IMR-90 (cell line): Measurements from ENCODE around the gene BMP8A. TPM values are rescaled to one million over a fixed set of nuclear protein-coding genes. Genes with fewer than 3 reads are reported as not detected.
"Not testable (repeated sequence)": the region's sequence is repeated elsewhere in the genome, so short reads cannot be mapped to it uniquely, and the experiment has no call there.

Experiments used
- ATAC-seq: fragments of 200-7000 bp; cut with Tn5 transposase; 2 replicates; pipeline ENCODE4 v1.9.1; 2020; ENCODE audit warnings: low read depth, mild to moderate bottlenecking, moderate library complexity
- BruUV-seq: library from RNA; stranded (reverse); fragments of 400-500 nt; replicated peaks from 2 replicates; lab custom pipeline; 2021; lab: Mats Ljungman, UMichigan
- CTCF ChIA-PET: fragments of 300-600 bp; formaldehyde crosslinking; extraction: SDS; loops from one replicate; lab custom pipeline; 2021; ENCODE audit warnings: antibody characterized with exemption; lab: Yijun Ruan, JAX
- POLR2A ChIA-PET: fragments of 300-600 bp; sonication (Branson Sonifier 250); formaldehyde crosslinking; loops from one replicate; lab custom pipeline; 2022; ENCODE audit warnings: antibody characterized with exemption; ENCODE audit not compliant: unreplicated experiment; lab: Charles Lee
- DNase-seq: peaks from one replicate; pipeline ENCODE4 v3.0.0; 2013
- H2AFZ ChIP-seq: replicated peaks from 2 replicates; pipeline ENCODE3; 2013; ENCODE audit warnings: low read length, mild to moderate bottlenecking; ENCODE audit not compliant: poor library complexity
- H2AK5ac ChIP-seq: 2 replicates; pipeline ENCODE4 v1.6.1; 2013; ENCODE audit warnings: low read depth, low read length, inconsistent platforms
- H2AK9ac ChIP-seq: replicated peaks from 2 replicates; pipeline ENCODE3; 2013; ENCODE audit warnings: mild to moderate bottlenecking, low read depth, low read length, moderate library complexity; ENCODE audit not compliant: poor library complexity
- H2BK120ac ChIP-seq: 2 replicates; pipeline ENCODE4 v1.6.1; 2013; ENCODE audit warnings: low read depth, low read length, inconsistent platforms
- H2BK15ac ChIP-seq: 3 replicates; pipeline ENCODE4 v1.6.1; 2013; ENCODE audit warnings: low read depth, low read length, inconsistent platforms
- H2BK20ac ChIP-seq: 2 replicates; pipeline ENCODE4 v1.6.1; 2013; ENCODE audit warnings: low read depth, mild to moderate bottlenecking, inconsistent platforms, low read length, moderate library complexity
- H2BK5ac ChIP-seq: 2 replicates; pipeline ENCODE4 v1.6.1; 2013; ENCODE audit warnings: mild to moderate bottlenecking, low read depth, low read length, inconsistent platforms; ENCODE audit not compliant: poor library complexity, severe bottlenecking
- H3K14ac ChIP-seq: replicated peaks from 2 replicates; pipeline ENCODE4 v1.6.1; 2013; ENCODE audit warnings: low read depth, low read length, inconsistent platforms
- H3K18ac ChIP-seq: 2 replicates; pipeline ENCODE4 v1.6.1; 2013; ENCODE audit warnings: low read depth, low read length, control low read depth
- H3K23ac ChIP-seq: 2 replicates; pipeline ENCODE4 v1.6.1; 2013; ENCODE audit warnings: low read depth, low read length, inconsistent platforms
- H3K27ac ChIP-seq: 2 replicates; pipeline ENCODE4 v1.5.1; 2013; ENCODE audit warnings: mild to moderate bottlenecking, control low read depth, low read length; ENCODE audit not compliant: insufficient read depth
- H3K27me3 ChIP-seq: 2 replicates; pipeline ENCODE4 v1.6.1; 2013; ENCODE audit warnings: low read length; ENCODE audit not compliant: control insufficient read depth, insufficient read depth
- H3K36me3 ChIP-seq: 2 replicates; pipeline ENCODE4 v1.6.1; 2013; ENCODE audit warnings: low read length, mixed read lengths; ENCODE audit not compliant: control insufficient read depth, insufficient read depth
- H3K4ac ChIP-seq: 2 replicates; pipeline ENCODE4 v1.6.1; 2013; ENCODE audit warnings: low read depth, low read length, inconsistent platforms
- H3K4me1 ChIP-seq: 2 replicates; pipeline ENCODE4 v1.6.1; 2013; ENCODE audit warnings: low read length, mixed read lengths; ENCODE audit not compliant: control insufficient read depth, insufficient read depth
- H3K4me2 ChIP-seq: 2 replicates; pipeline ENCODE4 v1.6.1; 2013; ENCODE audit warnings: low read depth, mild to moderate bottlenecking, control low read depth, low read length, moderate library complexity
- H3K4me3 ChIP-seq: 2 replicates; pipeline ENCODE4 v1.5.1; 2013; ENCODE audit warnings: low read depth, mild to moderate bottlenecking, control low read depth, low read length, moderate library complexity; ENCODE audit not compliant: insufficient read depth
- H3K56ac ChIP-seq: 2 replicates; pipeline ENCODE4 v1.6.1; 2013; ENCODE audit warnings: low read length, inconsistent platforms; ENCODE audit not compliant: insufficient read depth; ENCODE audit errors: extremely low read depth
- H3K79me1 ChIP-seq, 2 experiments: 2 replicates each; pipeline ENCODE4 v1.6.1; 2013; ENCODE audit warnings: low read length in 2 of 2, inconsistent platforms in 1 of 2, low read depth in 1 of 2
- H3K9ac ChIP-seq: 2 replicates; pipeline ENCODE4 v1.6.1; 2013; ENCODE audit warnings: low read depth, low read length, control low read depth
- H3K9me1 ChIP-seq: 2 replicates; pipeline ENCODE4 v1.6.1; 2013; ENCODE audit warnings: low read length, inconsistent platforms; ENCODE audit not compliant: insufficient read depth
- H3K9me3 ChIP-seq: 2 replicates; pipeline ENCODE4 v1.6.1; 2013; ENCODE audit warnings: low read length; ENCODE audit not compliant: control insufficient read depth, insufficient read depth
- H4K20me1 ChIP-seq: 2 replicates; pipeline ENCODE4 v1.6.1; 2013; ENCODE audit warnings: low read length, inconsistent platforms; ENCODE audit not compliant: insufficient read depth
- H4K5ac ChIP-seq: 2 replicates; pipeline ENCODE4 v1.6.1; 2013; ENCODE audit warnings: mild to moderate bottlenecking, low read depth, low read length, control low read depth
- H4K8ac ChIP-seq, 2 experiments: 2 replicates each; pipeline ENCODE4 v1.6.1; 2013; ENCODE audit warnings: low read depth in 2 of 2, low read length in 2 of 2, control low read depth in 1 of 2, inconsistent platforms in 1 of 2
- H4K91ac ChIP-seq: 2 replicates; pipeline ENCODE4 v1.6.1; 2013; ENCODE audit warnings: low read depth, low read length, inconsistent platforms; ENCODE audit not compliant: insufficient read depth
- CHD1 ChIP-seq: IDR thresholded peaks from 2 replicates; pipeline ENCODE4 v1.6.1; 2012; ENCODE audit warnings: low read depth, low read length, improper control_type of control experiment
- MAZ ChIP-seq: IDR thresholded peaks from 2 replicates; pipeline ENCODE4 v1.6.1; 2012; ENCODE audit warnings: low read depth, mild to moderate bottlenecking, low read length, improper control_type of control experiment, moderate library complexity, borderline replicate concordance
- WGBS, 2 experiments: methylation state at CpG; one replicate each; pipeline versions ENCODE4 v1.1.5 to v1.1.7; 2013; ENCODE audit warnings: missing lambda C conversion rate in 2 of 2; ENCODE audit not compliant: insufficient read length in 1 of 2; ENCODE audit errors: extremely low coverage in 2 of 2; 5-methylcytosine and 5-hydroxymethylcytosine counted together
- dilution Hi-C: fragments of 300-500 bp; cut with HindIII; formaldehyde crosslinking; loops from one replicate; pipeline ENCODE4 v1.14.3; 2018; ENCODE audit warnings: low sequenced_read_pairs; ENCODE audit not compliant: unreplicated experiment
- in situ Hi-C: fragments of 300-500 bp; cut with MboI; formaldehyde crosslinking; loops from 3 replicates; pipeline ENCODE4 v1.14.3; 2019; ENCODE audit warnings: low sequenced_read_pairs, inconsistent platforms, mixed read lengths
- intact Hi-C: fragments of 100-400 bp; cut with micrococcal nuclease; formaldehyde crosslinking; loops from 2 replicates; pipeline ENCODE4 v1.10.0; 2022
- polyA plus RNA-seq, 3 experiments: library from polyadenylated mRNA; depleted of rRNA; stranded (reverse); fragments of >200 nt; gene quantifications; 2 replicates each; pipeline ENCODE4 v1.2.3, GENCODE V29; 2012; ENCODE audit warnings: low replicate concordance in 1 of 3
- total RNA-seq: library from RNA; depleted of rRNA; stranded (reverse); fragments of >200 nt; gene quantifications from 2 replicates; pipeline ENCODE4 v1.2.3, GENCODE V29; 2012

The BMP8A gene
- total and polyA plus RNA-seq, 2 of the 4 experiments (the other 2 are of a cell fraction): not detected

GRCh38 chr1:39466413-39467107 is 24.9 kb upstream of the BMP8A start:
- peaks cover 62% of the 10 kb centered on the region for H3K36me3 ChIP-seq

GRCh38 chr1:39467108-39467720 is 24.2 kb upstream of the BMP8A start:
- H3K4me1 ChIP-seq, CTCF ChIA-PET, H4K91ac ChIP-seq, H2AK9ac ChIP-seq, H3K27ac ChIP-seq, H3K18ac ChIP-seq, H2AFZ ChIP-seq, H2AK5ac ChIP-seq, H3K27me3 ChIP-seq, H3K4me3 ChIP-seq, POLR2A ChIA-PET, H3K9ac ChIP-seq, H2BK5ac ChIP-seq, DNase-seq, H2BK20ac ChIP-seq, H4K8ac ChIP-seq, H3K23ac ChIP-seq, H2BK120ac ChIP-seq, H3K9me3 ChIP-seq, intact Hi-C loops, H2BK15ac ChIP-seq, H3K56ac ChIP-seq, ATAC-seq, H3K14ac ChIP-seq, in situ Hi-C loops, H4K20me1 ChIP-seq, BruUV-seq, H4K5ac ChIP-seq, H3K4me2 ChIP-seq, H3K4ac ChIP-seq: not testable (repeated sequence)
- peaks cover 12% of the 10 kb centered on the region for H3K9me1 ChIP-seq
- dilution Hi-C loops: loop anchor here (25.0 kb wide), 1 partner anchor 105 kb away; no protein-coding TSS in a partner anchor
- peaks cover 34 to 68% of the 10 kb centered on the region in 2 experiments for H3K79me1 ChIP-seq
- peaks cover 60% of the 10 kb centered on the region for H3K36me3 ChIP-seq
- no CpG with 5 or more reads among the region's 16 CpGs for WGBS, 2 experiments

More at GRCh38 chr1:39466413-39467107, 24.9 kb upstream of the BMP8A start:
- Histone ChIP-seq H3K56ac (no peak overlapping the region), H3K9me1 (peaks cover 14% of the 10 kb centered on the region), H4K20me1 (peaks cover 11% of the 10 kb centered on the region; the same call in 1 of the 2 replicates), H4K91ac (no peak overlapping the region), H3K27me3 (no peaks in the 10 kb centered on the region), H3K18ac (no peak overlapping the region), H3K79me1 (peaks cover 34 to 66% of the 10 kb centered on the region in 2 experiments), H3K23ac (0 out of 2 replicates have a peak overlapping the region, but pooled peaks have one; percentile 31), H2BK120ac (no peak overlapping the region), H4K5ac (no peak overlapping the region), H2BK15ac (no peak overlapping the region), H3K9me3 (no peaks in the 10 kb centered on the region), H2AK9ac (no peak overlapping the region), H4K8ac (no peak overlapping the region), H2BK20ac (no peak overlapping the region), H2BK5ac (no peak overlapping the region), H3K4me1 (peaks cover 4% of the 10 kb centered on the region), H2AFZ (no peak overlapping the region), H3K4me3 (no peak overlapping the region), H3K9ac (no peak overlapping the region), H3K14ac (no peak overlapping the region), H3K4ac (no peak overlapping the region), H2AK5ac (no peak overlapping the region), H3K4me2 (no peak overlapping the region), H3K27ac (no peak overlapping the region)
- BruUV-seq: no TSS peak
- dilution Hi-C loops (loop anchor here (25.0 kb wide), 1 partner anchor 104 kb away; no protein-coding TSS in a partner anchor), intact Hi-C loops (no loop called here), in situ Hi-C loops (no loop called here)
- ATAC-seq (no peak), DNase-seq (no peak)
- TF ChIP-seq CHD1 (no peak), MAZ (no peak)
- ChIA-PET CTCF (no interaction called here), POLR2A (no interaction called here)
- WGBS, 2 experiments: no CpG with 5 or more reads among the region's 3 CpGs
